A549 (cell line): ENCODE results near the gene HDAC1. TPM values are rescaled to one million over a fixed set of nuclear protein-coding genes. Genes with fewer than 3 reads are reported as not detected.

Experiments
- ATAC-seq, 2 experiments: fragments of 200-7000 bp in 1 of 2; fragments of >200 bp in 1 of 2; cut with Nextera tagmentation in 1 of 2; cut with Tn5 transposase in 1 of 2; 3 replicates each; pipeline versions ENCODE4 v1.8.0 to v1.9.1; 2018 to 2020; ENCODE audit warnings: mild to moderate bottlenecking in 1 of 2, moderate library complexity in 1 of 2
- CTCF ChIA-PET: fragments of 300-600 bp; sonication (Branson Sonifier 250); formaldehyde crosslinking; extraction: SDS; loops from one replicate; lab custom pipeline; 2021; ENCODE audit warnings: antibody characterized with exemption, inconsistent platforms; lab: Yijun Ruan, JAX
- POLR2A ChIA-PET: fragments of 350-600 bp; formaldehyde crosslinking; extraction: SDS; loops from one replicate; lab custom pipeline; 2021; ENCODE audit warnings: antibody characterized with exemption, inconsistent platforms; lab: Yijun Ruan, JAX
- DNase-seq, 2 experiments: peaks; one replicate each; pipeline versions ENCODE4 v3.0.0 to v3.0.0-alpha.2; 2011 to 2016; ENCODE audit warnings: low read depth in 1 of 2, low spot score in 1 of 2
- FAIRE-seq: peaks from 2 replicates; lab custom pipeline; 2011; peaks lifted over from hg19 to GRCh38; lab: Jason Lieb, UNC
- H3K27ac ChIP-seq, 2 experiments: fragments of >200 bp; sonication (Bioruptor Twin); formaldehyde crosslinking; 3 replicates each; pipeline ENCODE4 v1.5.1; 2016 to 2017
- H3K4me1 ChIP-seq: fragments of >200 bp; sonication (Bioruptor Twin); formaldehyde crosslinking; 3 replicates; pipeline ENCODE4 v1.6.1; 2016
- H3K4me2 ChIP-seq: fragments of >200 bp; sonication (Bioruptor Twin); formaldehyde crosslinking; 3 replicates; pipeline ENCODE4 v1.6.1; 2016
- H3K4me3 ChIP-seq: fragments of >200 bp; sonication (Bioruptor Twin); formaldehyde crosslinking; 3 replicates; pipeline ENCODE4 v1.5.1; 2016
- H3K9me3 ChIP-seq: fragments of >200 bp; sonication (Bioruptor Twin); formaldehyde crosslinking; 3 replicates; pipeline ENCODE4 v1.6.1; 2016
- BHLHE40 ChIP-seq: IDR thresholded peaks from 2 replicates; pipeline ENCODE4 v1.6.1; 2012; ENCODE audit warnings: low read depth, low read length, inconsistent platforms
- CBX2 ChIP-seq: fragments of 200-600 bp; sonication (generic); IDR thresholded peaks from 2 replicates; pipeline ENCODE4 v1.6.1; 2016; ENCODE audit warnings: low read depth, mild to moderate bottlenecking, borderline replicate concordance
- CBX8 ChIP-seq: fragments of 200-600 bp; sonication (generic); IDR thresholded peaks from 2 replicates; pipeline ENCODE4 v1.6.1; 2016
- CEBPB ChIP-seq, 2 experiments: fragments of >200 bp in 1 of 2; sonication (Bioruptor Twin) in 1 of 2; formaldehyde crosslinking in 1 of 2; IDR thresholded peaks; 2 replicates each; pipeline ENCODE4 v1.6.1; 2012 to 2016
- EHF ChIP-seq: fragments of 250-450 bp; sonication (Bioruptor Pico); IDR thresholded peaks from 2 replicates; pipeline ENCODE4 v1.5.0; 2020; ENCODE audit warnings: mild to moderate bottlenecking
- EP300 ChIP-seq, 2 experiments: fragments of >200 bp; sonication (Bioruptor Twin); formaldehyde crosslinking; IDR thresholded peaks; 2 replicates in 1 of 2; 3 replicates in 1 of 2; pipeline ENCODE4 v1.6.1; 2016 to 2017
- ESRRA ChIP-seq: fragments of 150-350 bp; IDR thresholded peaks from 2 replicates; pipeline ENCODE4 v1.6.1; 2014; ENCODE audit warnings: mild to moderate bottlenecking, low read length, borderline replicate concordance
- FOSB ChIP-seq: fragments of 250-450 bp; sonication (Bioruptor Pico); IDR thresholded peaks from 2 replicates; pipeline ENCODE4 v1.5.0; 2020; ENCODE audit warnings: mild to moderate bottlenecking, moderate library complexity
- FOSL2 ChIP-seq, 2 experiments: fragments of 450-650 bp in 1 of 2; fragments of >200 bp in 1 of 2; sonication (Bioruptor Twin) in 1 of 2; formaldehyde crosslinking; IDR thresholded peaks; 2 replicates each; pipeline versions ENCODE4 v1.5.0 to v1.6.1; 2016 to 2020; ENCODE audit warnings: mild to moderate bottlenecking in 1 of 2, moderate library complexity in 1 of 2
- HOXB13 ChIP-seq: fragments of 250-450 bp; sonication (Bioruptor Pico); IDR thresholded peaks from 2 replicates; pipeline ENCODE4 v1.5.0; 2020; ENCODE audit warnings: low read depth, mild to moderate bottlenecking, moderate library complexity
- JUNB ChIP-seq: fragments of >200 bp; sonication (Bioruptor Twin); formaldehyde crosslinking; IDR thresholded peaks from 2 replicates; pipeline ENCODE4 v1.6.1; 2016
- KDM5A ChIP-seq: fragments of 200-600 bp; sonication (generic); IDR thresholded peaks from 2 replicates; pipeline ENCODE4 v1.6.1; 2016; ENCODE audit warnings: antibody characterized with exemption, mild to moderate bottlenecking
- NFE2L2 ChIP-seq: fragments of 150-350 bp; conservative IDR thresholded peaks from 2 replicates; pipeline ENCODE4 v1.6.1; 2014; ENCODE audit warnings: low read length
- SREBF2 ChIP-seq: fragments of 450-650 bp; IDR thresholded peaks from 2 replicates; pipeline ENCODE4 v1.6.1; 2014; ENCODE audit warnings: mild to moderate bottlenecking, moderate library complexity
- TFCP2L1 ChIP-seq: fragments of 250-450 bp; sonication (Bioruptor Pico); IDR thresholded peaks from 2 replicates; pipeline ENCODE4 v1.5.0; 2021; ENCODE audit warnings: mild to moderate bottlenecking
- TP53 ChIP-seq: fragments of 250-450 bp; sonication (Bioruptor Pico); IDR thresholded peaks from 2 replicates; pipeline ENCODE4 v1.5.0; 2021; ENCODE audit warnings: mild to moderate bottlenecking, moderate library complexity
- USF2 ChIP-seq: fragments of 450-650 bp; IDR thresholded peaks from 2 replicates; pipeline ENCODE4 v1.6.1; 2014; ENCODE audit warnings: antibody characterized with exemption
- ZNF302 ChIP-seq: fragments of 250-450 bp; sonication (Bioruptor Pico); IDR thresholded peaks from 2 replicates; pipeline ENCODE4 v1.9.0; 2021; ENCODE audit warnings: inconsistent platforms, mild to moderate bottlenecking, moderate library complexity
- WGBS: methylation state at CpG from one replicate; pipeline ENCODE4 v1.1.6; 2017; ENCODE audit errors: missing lambda C conversion rate; 5-methylcytosine and 5-hydroxymethylcytosine counted together
- polyA plus RNA-seq, 4 experiments: library from polyadenylated mRNA; depleted of rRNA in 3 of 4; stranded (reverse); fragments of >200 nt; fragmentation: RNase III in 1 of 4; extraction: RNeasy Plus Mini Kit Qiagen cat#74134 plus additional on column Dnase treatment in 1 of 4; gene quantifications; 2 replicates in 3 of 4; 3 replicates in 1 of 4; pipeline ENCODE4 v1.2.3, GENCODE V29; 2011 to 2017
- TF ChIP-seq, protein P1 (sequence below): IDR thresholded peaks from 2 replicates; pipeline ENCODE4 v1.6.1; 2012
- TF ChIP-seq, protein P2 (sequence below): fragments of 200-600 bp; sonication (generic); IDR thresholded peaks from 2 replicates; pipeline ENCODE4 v1.6.1; 2016; ENCODE audit warnings: antibody characterized with exemption, mild to moderate bottlenecking, moderate library complexity

HDAC1 gene
- polyA plus RNA-seq, 2 of the 4 experiments (the other 2 are of a cell fraction) = 99.6 to 135 TPM

GRCh38 chr1:32332290-32333079 lies 40.6 kb downstream of the HDAC1 start:
- Histone ChIP-seq H3K9me3 (no peaks in the 10 kb centered on the region), H3K4me1 (peaks cover 33% of the 10 kb centered on the region), H3K4me3 (no peak overlapping the region), H3K4me2 (peak overlapping the region; percentile 96), H3K27ac (peak overlapping the region; percentile 14 to 45; a peak in 3 of 6 replicates)
- CTCF ChIA-PET = interaction anchor here (0.8 to 5.3 kb wide), 6 partner anchors 9 to 117 kb away, joined by 3 to 20 read pairs (median 3); no protein-coding TSS in a partner anchor
- DNase-seq = no peak
- POLR2A ChIA-PET = interaction anchor here (1.1 to 2.0 kb wide), 2 partner anchors 11 to 153 kb away, joined by 3 to 7 read pairs; partner anchors contain the start of gene TXLNA
- WGBS = 100% methylated on average over 3 of the region's 3 CpGs
- no peak for ATAC-seq
- TF ChIP-seq NFE2L2 (no peak), FOSL2 (IDR thresholded peaks at IDR 0.05) (no peak), FOSL2 (CRISPR knock-in tag; IDR thresholded peaks at IDR 0.05) (no peak), CBX8 (no peak)
- no peak for FAIRE-seq

DNA sequence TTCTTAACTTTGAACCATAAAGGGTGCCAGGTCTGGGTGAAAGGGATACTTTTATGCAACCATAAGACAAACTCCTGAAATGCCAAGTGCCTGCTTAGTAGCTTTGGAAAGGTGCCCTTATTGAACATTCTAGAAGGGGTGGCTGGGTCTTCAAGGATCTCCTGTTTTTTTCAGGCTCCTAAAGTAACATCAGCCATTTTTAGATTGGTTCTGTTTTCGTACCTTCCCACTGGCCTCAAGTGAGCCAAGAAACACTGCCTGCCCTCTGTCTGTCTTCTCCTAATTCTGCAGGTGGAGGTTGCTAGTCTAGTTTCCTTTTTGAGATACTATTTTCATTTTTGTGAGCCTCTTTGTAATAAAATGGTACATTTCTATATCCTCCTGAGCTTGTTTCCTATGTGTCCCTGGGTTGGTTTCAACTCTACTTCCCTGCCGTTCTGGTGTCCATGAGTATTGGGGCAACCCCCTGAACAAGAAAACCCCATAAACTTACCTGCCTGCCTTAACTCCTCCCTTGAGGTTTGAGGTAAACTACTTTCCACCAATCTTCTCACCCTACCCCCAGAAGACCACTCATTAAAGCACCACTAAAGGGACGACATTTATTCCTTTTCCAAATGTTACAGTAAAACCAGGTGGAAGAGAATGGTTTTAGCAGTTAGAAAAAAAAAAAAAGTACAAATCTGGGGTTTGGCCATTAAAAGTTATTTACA lies 41.5 kb downstream of the HDAC1 start:
- ATAC-seq = no peak
- 89% methylated on average over 3 of the region's 3 CpGs for WGBS
- H3K4me2 ChIP-seq = peak overlapping the region; percentile 96
- no peak overlapping the region for H3K4me3 ChIP-seq
- CTCF ChIA-PET = interaction anchor here (1.1 to 5.3 kb wide), 4 partner anchors 10 to 118 kb away, joined by 3 to 20 read pairs (median 4); no protein-coding TSS in a partner anchor
- peaks cover 33% of the 10 kb centered on the region for H3K4me1 ChIP-seq
- POLR2A ChIA-PET = interaction anchor here (1.1 kb wide), 1 partner anchor 154 kb away, joined by 3 read pairs; the partner anchor contains the start of gene TXLNA
- no peak for DNase-seq
- no peaks in the 10 kb centered on the region for H3K9me3 ChIP-seq
- no peak for FAIRE-seq
- no peak overlapping the region; a peak in 1 of 6 replicates for H3K27ac ChIP-seq
- no peak for TF ChIP-seq SREBF2
- TF ChIP-seq USF2 = no peak
- no peak for TF ChIP-seq CEBPB (IDR thresholded peaks at IDR 0.05)
- no peak for TF ChIP-seq FOSB
- no peak for TF ChIP-seq ESRRA
- TF ChIP-seq JUNB = no peak
- TF ChIP-seq, protein P1, sequence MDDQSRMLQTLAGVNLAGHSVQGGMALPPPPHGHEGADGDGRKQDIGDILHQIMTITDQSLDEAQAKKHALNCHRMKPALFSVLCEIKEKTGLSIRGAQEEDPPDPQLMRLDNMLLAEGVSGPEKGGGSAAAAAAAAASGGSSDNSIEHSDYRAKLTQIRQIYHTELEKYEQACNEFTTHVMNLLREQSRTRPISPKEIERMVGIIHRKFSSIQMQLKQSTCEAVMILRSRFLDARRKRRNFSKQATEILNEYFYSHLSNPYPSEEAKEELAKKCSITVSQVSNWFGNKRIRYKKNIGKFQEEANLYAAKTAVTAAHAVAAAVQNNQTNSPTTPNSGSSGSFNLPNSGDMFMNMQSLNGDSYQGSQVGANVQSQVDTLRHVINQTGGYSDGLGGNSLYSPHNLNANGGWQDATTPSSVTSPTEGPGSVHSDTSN = no peak
- TF ChIP-seq TFCP2L1 (CRISPR knock-in tag) = no peak
- TF ChIP-seq EHF = no peak
- no peak for TF ChIP-seq ZNF302 (CRISPR knock-in tag)
- TF ChIP-seq KDM5A = no peak
- TF ChIP-seq, protein P2, sequence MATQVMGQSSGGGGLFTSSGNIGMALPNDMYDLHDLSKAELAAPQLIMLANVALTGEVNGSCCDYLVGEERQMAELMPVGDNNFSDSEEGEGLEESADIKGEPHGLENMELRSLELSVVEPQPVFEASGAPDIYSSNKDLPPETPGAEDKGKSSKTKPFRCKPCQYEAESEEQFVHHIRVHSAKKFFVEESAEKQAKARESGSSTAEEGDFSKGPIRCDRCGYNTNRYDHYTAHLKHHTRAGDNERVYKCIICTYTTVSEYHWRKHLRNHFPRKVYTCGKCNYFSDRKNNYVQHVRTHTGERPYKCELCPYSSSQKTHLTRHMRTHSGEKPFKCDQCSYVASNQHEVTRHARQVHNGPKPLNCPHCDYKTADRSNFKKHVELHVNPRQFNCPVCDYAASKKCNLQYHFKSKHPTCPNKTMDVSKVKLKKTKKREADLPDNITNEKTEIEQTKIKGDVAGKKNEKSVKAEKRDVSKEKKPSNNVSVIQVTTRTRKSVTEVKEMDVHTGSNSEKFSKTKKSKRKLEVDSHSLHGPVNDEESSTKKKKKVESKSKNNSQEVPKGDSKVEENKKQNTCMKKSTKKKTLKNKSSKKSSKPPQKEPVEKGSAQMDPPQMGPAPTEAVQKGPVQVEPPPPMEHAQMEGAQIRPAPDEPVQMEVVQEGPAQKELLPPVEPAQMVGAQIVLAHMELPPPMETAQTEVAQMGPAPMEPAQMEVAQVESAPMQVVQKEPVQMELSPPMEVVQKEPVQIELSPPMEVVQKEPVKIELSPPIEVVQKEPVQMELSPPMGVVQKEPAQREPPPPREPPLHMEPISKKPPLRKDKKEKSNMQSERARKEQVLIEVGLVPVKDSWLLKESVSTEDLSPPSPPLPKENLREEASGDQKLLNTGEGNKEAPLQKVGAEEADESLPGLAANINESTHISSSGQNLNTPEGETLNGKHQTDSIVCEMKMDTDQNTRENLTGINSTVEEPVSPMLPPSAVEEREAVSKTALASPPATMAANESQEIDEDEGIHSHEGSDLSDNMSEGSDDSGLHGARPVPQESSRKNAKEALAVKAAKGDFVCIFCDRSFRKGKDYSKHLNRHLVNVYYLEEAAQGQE = no peak
- no peak for TF ChIP-seq EP300 (IDR thresholded peaks at IDR 0.05)
- TF ChIP-seq TP53 = no peak
- no peak for TF ChIP-seq HOXB13 (CRISPR knock-in tag)
- no peak for TF ChIP-seq CBX2
- no peak for TF ChIP-seq BHLHE40
